ENCODE data around the gene OSBPL7.

The OSBPL7 gene

GRCh38 chr17:47821424-47822391 lies at the start of gene OSBPL7:
OSBPL7 (minus strand) TSS chr17:47821794; CDS start chr17:47820278, 1,516 bp downstream.
- DNase-seq (ENCODE audit: low read depth in 2 of 2): peak; percentile 57 to 74

- no peak for DNase-seq (ENCODE audit: low read depth in 2 of 2)
Observed at GRCh38 chr17:47871048-47871447, 49.5 kb upstream of the OSBPL7 start.

GRCh38 chr17:47870056-47870455 lies 48.5 kb upstream of the OSBPL7 start:
- DNase-seq (ENCODE audit: low read depth in 2 of 2): no peak

GRCh38 chr17:47869114-47869513 lies 47.5 kb upstream of the OSBPL7 start:
- no peak for DNase-seq (ENCODE audit: low read depth in 2 of 2)

- DNase-seq (ENCODE audit: low read depth in 2 of 2): no peak
Observed at GRCh38 chr17:47867813-47868533, 46.4 kb upstream of the OSBPL7 start.

GRCh38 chr17:47866941-47867340 lies 45.3 kb upstream of the OSBPL7 start:
- DNase-seq (ENCODE audit: low read depth in 2 of 2): no peak

- no peak for DNase-seq (ENCODE audit: low read depth in 2 of 2)
Observed at GRCh38 chr17:47864791-47865216, 43.2 kb upstream of the OSBPL7 start.

GRCh38 chr17:47862621-47863440 lies 41.2 kb upstream of the OSBPL7 start:
- DNase-seq (ENCODE audit: low read depth in 2 of 2): no peak

- no peak for DNase-seq (ENCODE audit: low read depth in 2 of 2)
Observed at GRCh38 chr17:47860386-47860785, 38.8 kb upstream of the OSBPL7 start.

GRCh38 chr17:47857551-47858455 lies 36.2 kb upstream of the OSBPL7 start:
- no peak for DNase-seq (ENCODE audit: low read depth in 2 of 2)

GRCh38 chr17:47856830-47857229 lies 35.2 kb upstream of the OSBPL7 start:
- DNase-seq (ENCODE audit: low read depth in 2 of 2): no peak

- no peak for DNase-seq (ENCODE audit: low read depth in 2 of 2)
Observed at GRCh38 chr17:47855737-47856136, 34.1 kb upstream of the OSBPL7 start.

GRCh38 chr17:47853616-47854015 lies 32.0 kb upstream of the OSBPL7 start:
- no peak for DNase-seq (ENCODE audit: low read depth in 2 of 2)

GRCh38 chr17:47852113-47852949 lies 30.7 kb upstream of the OSBPL7 start:
- DNase-seq (ENCODE audit: low read depth in 2 of 2): no peak

GRCh38 chr17:47851764-47852112 lies 30.1 kb upstream of the OSBPL7 start:
- DNase-seq (ENCODE audit: low read depth in 2 of 2): no peak

GRCh38 chr17:47850692-47851573 lies 29.3 kb upstream of the OSBPL7 start, which contains the start of gene SP6:
SP6 (minus strand) TSS chr17:47851163; CDS start chr17:47848429, 2,734 bp downstream.
- peak; percentile 35 to 71 for DNase-seq (ENCODE audit: low read depth in 2 of 2)

GRCh38 chr17:47850373-47850691 lies 28.7 kb upstream of the OSBPL7 start:
- no peak for DNase-seq (ENCODE audit: low read depth in 2 of 2)

GRCh38 chr17:47848198-47848513 lies 26.6 kb upstream of the OSBPL7 start:
- DNase-seq (ENCODE audit: low read depth in 2 of 2): no peak
